Fibroblast of skin of right biceps (primary cell): Measurements from ENCODE around the gene TKTL1.

Experiments
- DNase-seq: peaks from one replicate; pipeline ENCODE4 v3.0.0-alpha.2; 2013

TKTL1 gene

DNA sequence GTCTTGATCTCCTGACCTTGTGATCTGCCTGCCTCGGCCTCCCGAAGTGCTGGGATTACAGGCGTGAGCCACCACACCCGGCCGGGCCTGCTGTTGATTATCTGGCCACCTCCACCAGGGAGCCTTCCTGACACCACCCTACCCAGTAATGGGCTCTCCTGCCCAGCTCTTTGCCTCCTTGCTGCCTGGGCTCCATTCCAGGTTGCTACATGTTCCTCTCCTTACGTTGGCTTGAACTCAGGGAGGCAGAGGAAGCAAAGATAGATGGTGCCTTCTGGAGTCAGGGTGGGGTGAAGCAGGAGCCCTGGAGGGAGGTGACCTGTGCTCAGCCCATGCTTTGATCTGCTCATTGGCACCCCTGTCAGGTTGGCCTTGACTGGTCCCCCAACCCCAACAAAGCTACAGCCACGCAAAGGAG, 52.5 kb downstream of the TKTL1 start:
- DNase-seq = peak; percentile 45

DNA sequence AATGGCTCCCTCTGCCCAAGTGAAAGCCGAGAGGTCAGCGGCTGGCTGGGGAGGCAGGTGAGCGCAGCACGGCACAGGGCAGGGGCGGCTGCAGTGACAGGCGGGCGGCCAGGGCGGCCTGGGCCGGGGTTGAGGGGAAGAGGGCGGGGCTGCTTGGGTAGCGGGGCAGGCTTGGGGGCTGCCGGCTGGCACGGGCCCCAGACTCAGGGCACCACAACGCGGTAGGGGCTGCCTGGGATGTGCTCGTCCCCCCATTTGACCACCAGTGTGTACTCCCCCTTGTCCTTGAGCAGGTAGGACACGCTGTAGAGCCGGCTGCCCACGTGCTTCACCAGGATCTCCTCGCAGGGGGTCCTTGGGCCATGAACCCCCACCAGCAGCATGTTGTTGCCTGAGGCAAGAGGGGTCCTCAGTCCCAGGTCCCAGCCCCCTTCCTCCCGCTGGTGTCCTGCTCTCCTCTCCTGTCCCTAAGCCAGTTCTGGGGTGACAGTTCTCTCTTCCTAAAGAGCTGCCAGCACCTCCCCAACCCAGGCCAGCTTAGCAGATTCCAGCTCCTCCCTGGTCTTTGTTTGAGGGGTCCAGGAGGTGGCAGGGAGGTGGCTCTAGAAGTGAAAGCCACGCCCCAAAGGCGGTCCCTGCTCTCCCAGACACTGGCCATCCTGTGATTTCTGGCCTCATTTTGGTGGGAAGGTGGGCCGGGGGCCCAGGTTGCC, 53.2 kb downstream of the TKTL1 start:
- no peak for DNase-seq

DNA sequence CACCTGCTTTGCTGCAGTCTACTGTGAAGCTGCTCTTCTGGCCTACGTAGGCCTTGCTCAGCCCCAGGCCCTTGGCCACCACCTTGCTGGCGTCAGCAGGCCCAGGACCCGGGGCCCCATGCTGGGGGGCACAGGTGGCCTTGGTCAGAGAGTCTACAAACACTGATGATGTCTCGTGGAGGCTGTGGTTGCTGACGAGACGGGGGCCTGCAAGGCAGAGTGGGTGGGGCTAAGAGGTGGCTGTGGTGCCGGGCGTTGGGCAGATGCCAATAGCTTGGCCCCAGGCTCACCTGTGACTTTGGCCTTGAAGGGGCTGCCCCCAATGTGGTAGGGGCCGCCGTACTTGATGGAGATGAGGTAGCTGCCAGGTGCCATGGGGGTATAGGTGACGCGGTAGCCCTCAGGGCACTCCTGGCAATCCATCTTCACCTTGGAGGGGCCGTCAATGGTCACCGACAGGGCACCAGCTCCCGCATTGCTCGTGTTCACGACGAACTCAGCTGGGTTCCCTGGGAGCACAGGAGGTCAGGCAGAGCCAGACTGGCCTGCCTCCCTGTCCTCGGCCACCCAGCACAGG, 53.9 kb downstream of the TKTL1 start:
- no peak for DNase-seq

DNA sequence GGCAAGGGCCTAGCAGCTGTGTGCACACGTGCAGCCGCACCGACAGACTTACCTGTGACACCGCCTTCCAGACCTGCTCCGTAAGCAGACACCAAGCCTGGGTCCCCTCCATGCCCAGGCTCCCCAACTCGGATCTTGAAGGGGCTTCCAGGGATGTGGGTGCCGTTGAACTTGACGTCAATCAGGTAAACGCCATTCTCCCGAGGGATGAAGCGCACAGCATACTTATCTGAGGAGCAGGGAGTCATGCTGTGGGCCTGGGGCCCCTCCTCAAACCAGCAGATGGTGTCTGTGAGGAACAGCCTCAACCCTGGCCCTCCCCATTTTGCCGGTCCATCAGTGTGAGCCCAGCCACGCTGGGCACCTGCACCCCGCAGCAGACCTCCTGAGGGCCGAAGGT, 54.4 kb downstream of the TKTL1 start:
- no peak for DNase-seq

DNA sequence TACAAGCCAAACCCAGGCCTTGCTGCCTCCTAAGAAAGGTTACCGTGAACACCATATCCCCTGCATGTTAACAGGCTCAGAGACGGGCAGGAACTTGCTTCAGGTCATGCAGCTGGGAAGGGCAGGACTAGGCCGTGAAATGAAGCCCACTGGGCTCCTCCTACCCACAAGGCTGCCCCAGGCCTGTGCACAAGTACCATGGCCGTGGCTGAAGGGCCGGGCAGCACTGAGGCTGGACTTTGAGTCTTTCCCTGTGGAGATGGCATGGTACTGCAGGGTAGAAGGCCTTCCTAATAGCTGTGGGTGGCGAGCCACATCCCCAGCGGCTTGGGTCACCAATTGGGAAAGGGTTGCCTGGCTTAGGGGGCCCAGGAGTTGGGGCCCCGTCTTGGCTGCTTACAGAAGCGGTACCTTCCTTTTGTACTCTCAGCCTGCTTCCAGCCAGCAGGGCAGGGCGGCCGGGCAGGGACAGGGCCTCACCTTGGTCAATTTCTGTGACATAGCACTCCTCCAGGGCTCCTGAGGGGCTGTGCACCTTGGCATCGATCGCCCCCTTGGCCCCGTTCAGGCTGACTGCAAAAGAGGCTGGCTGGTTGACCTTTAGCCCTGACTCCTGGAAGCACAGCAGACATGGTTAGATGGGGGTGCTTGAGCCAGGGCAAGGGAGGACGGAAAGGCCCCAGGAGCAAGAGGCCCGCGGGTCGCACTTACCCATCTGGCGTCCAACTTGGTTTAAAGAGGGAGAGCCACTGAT, 55.0 kb downstream of the TKTL1 start:
- DNase-seq = no peak

DNA sequence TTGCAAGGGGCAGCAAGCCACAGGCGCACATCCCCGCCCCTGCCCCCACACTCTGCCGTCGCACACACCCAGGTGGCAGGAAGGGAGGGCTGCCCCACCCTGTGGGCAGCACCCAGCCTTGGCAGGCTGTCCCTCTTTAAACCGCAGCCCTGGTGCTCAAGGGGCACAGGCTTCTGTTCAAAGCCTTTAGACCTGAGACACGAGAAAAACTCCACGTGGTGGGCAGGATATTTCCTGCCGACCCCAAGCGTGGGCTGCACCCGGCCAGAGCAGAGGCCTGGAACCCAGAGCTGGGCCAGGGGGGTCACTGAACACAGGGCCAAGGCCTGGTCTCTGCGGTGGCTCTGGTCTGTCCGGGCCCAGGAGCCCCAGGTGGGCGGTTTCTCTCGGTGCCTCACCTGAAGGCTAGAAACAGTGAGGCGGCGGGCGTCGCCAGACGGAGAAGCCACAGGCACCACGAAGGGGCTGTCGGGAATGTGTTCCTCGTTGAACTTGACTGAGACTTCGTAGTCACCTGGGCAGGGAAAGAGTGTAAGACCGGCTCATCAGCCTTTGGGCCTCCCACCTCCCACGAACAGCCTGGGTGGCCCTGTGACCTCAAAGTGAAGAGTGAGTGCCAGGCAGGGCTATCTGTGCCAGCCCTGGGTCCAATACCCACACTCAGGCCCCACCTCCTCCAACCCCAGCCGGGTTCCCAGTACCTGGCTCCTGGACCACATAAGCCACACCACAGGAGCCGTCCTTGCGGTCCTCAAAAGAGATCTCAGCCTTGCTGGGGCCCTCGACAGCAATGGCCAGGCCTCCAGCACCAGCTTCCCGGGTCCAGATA, 55.8 kb downstream of the TKTL1 start:
- DNase-seq = no peak

DNA sequence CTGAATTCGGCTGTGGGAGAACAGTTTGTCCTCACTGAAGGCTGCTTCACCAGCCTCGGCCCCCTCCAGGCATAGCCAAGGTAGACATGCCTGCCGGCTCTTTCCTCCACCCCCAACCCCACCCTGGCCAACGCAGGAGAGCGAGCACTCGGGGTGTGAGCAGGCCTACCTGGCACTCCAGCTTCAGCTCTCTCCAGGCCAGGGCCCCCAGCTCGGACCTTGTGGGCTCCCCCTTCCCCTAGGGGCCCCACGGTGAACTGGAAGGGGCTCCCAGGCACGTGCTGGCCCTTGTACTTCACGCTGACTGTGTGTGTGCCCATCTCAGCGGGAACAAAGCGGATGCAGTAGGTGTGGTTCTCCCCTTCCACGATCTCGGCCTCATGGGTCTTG, 56.4 kb downstream of the TKTL1 start:
- DNase-seq = no peak

DNA sequence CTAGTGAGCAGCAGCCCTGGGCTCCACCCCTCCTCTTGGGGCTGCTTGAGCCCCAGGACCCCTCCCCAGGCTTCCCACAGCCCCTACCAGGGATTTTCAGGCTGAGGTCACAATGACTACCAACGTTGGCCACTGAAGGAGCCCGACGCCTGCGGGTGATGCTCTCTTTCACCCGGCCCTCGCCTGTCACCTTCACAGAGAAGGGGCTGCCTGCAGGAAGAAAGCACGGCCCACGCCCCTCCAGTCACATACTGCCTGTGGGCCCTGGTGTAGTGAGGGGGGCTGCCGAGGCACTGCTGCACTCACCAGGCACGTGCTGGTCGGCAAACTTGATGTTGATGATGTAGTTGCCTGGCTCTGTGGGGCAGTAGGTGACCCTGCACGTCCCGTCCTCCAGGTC, 56.9 kb downstream of the TKTL1 start:
- no peak for DNase-seq

DNA sequence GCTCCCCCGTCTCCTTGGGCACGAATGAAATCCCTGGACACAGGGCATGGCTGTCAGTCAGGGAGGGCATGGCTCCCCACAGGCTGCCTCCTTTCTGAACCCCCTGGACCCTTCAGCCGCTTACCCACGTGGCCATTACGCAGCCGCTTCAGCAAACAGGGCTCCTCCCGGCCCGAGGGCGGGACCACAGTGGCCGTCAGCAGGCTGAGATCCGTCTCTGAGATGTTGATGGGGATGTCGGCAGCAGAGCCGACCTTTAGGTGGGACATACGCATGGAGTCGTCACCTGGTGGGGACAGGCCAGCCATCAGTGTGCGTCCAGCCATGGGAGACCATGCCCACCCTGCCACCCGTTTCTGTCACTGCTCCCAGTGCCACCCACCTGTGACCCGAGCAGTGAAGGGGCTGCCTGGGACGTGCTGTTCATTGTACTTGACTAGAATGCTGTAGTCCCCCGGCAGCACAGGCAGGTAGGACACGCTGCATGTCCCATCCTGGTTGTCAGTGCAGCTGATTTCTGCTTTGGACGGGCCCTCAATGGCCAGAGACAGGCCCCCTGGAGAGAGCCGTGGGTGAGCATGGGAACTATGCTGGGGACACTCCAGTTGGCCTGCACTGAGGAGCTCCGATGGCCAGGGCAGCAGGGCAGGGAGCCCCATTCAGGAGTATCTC, 57.7 kb downstream of the TKTL1 start:
- DNase-seq = no peak

DNA sequence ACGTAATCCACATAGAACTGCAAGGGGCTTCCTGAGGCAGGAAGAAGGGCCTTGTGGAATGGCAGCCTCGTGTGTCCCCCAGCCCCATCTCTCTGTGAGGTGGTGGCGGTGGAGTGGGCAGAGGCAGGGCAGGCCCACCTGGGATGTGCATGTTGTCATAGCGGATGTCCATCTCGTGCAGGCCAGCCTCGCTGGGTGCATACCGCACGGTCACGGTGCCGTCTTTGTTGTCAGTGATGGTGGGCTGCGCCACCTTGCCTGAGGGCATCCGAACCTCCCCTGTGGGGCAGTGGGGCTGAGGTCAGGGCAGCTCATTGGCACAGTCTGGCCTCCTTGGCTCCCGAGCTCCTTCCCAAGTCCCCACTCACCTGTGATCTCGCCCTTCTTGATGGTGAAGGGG, 58.4 kb downstream of the TKTL1 start:
- DNase-seq = no peak

DNA sequence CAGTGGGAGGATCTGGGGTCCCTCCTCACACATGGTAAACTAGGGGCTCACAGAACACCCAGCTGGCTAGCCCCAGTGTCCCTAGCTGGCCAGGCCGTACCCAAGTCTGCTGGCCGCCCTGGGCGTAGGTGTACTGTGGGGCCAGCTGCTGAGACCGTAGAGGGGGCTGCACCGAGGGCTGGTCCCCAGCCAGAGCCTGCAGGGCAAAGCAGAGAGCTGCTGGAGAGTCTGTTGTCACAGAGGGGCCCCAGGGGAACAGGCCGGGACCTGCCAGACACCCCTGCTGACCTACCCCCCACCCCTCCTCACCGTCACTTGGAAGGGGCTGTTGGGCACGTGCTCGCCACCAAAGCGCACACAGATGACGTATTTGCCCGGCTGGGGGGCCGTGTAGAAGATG, 58.9 kb downstream of the TKTL1 start:
- DNase-seq = no peak

DNA sequence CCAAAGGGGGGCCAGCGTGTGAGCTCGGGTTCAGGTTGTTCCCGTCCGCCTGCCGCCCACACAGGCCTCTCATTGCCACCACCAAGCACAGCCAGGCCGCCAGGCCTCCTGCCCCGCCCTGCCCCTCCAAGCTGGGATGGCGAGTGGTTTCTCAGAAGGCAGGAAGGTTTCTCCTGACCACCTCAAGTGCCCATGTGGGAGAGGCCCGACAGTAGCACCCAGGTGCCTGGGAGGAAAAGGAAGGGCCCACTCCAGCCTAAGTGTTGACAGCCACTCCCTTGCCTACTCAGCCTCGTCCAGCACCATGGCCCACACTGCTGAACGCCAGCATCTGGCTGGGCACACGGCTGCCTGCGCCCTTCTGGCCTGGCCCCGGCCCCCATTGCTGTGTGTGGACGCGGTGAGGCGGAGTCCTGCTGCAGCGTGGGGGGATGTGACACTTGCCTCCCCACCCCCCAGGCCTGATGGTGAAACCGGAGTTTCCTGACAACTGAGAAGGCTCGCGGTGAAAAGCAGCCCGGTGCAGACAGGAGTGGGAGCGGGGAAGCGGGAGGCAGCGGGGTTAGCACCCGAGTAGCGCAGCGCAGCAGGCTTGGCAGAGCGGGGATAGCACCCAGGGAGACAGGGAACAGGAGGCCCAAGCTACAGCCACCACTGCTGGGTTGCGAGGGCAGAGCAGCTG, 59.6 kb downstream of the TKTL1 start:
- no peak for DNase-seq

DNA sequence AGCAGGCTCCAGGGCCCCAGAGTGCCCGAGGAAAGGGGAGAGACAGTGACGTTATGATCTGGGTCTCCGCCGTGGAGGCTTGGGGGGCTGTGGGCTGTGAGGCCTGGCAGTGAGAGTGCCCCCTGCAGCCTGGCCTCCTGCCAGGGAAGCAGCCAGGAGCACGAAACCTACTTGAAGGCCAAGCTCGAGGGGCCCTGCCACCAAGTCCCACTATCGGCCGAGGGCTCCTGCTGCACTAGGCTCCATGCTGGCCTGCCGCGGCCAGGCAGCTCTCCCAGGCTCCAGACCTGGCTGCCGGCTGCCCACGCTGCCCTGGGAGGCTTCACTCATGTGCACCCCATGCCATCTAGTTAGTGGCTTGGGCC, 60.2 kb downstream of the TKTL1 start:
- no peak for DNase-seq

DNA sequence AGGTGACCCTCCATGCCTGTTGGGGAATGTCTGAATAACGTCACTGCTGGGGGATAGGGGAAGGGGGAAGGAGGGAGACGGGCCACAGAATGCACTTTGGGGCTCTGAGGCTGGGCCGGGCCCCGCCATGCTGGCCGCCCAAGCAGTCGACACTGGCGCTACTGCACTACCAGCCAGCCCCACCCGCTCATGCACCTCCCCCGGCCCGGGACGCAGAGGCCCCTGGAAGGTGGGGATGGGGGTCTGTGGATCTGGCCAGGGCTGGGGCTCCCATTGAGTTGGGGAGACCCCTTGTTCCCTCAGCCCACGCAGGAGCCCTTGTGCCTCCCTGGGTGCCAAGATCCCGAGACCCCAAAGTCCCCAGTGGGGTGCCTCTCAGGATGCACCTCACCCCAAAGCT, 61.0 kb downstream of the TKTL1 start:
- DNase-seq = no peak

DNA sequence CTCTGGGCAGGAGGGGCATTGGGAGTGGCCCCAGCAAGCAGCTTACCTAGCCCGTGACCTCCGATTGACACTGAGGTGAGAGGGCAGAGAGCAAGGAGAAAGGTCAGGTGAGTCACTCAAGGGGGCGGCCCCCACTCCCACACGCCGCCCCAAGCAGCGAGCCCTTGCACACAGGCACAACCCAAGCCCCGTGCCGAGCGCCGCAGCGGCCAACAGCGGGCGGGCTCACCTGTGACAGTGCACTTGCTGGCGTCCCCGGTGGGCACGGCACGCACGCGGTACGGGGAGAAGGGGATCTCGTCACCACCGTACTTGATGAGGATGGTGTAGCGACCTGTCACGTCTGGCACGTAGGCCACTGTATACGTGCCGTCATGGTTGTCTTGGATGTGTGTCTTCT, 61.6 kb downstream of the TKTL1 start:
- DNase-seq = no peak

DNA sequence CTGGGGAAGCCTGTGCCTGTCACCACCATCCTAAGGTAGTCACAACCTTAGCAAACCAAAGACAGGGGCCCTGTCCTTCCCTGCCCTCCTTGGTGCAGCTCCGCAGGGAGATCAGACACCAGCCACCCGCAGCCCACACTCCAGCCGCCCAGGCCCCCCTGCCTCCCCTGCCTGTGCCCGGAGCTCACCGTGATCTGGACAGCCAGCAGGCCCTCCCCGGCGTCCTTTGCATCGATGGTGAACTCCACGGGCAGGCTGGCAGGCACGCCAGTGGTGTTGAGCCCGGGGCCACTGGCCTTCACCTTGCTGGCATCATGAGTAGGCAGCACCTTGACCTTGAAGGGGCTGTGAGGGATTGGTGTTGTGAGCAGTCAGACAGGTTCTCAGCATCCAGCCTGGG, 62.4 kb downstream of the TKTL1 start:
- no peak for DNase-seq

DNA sequence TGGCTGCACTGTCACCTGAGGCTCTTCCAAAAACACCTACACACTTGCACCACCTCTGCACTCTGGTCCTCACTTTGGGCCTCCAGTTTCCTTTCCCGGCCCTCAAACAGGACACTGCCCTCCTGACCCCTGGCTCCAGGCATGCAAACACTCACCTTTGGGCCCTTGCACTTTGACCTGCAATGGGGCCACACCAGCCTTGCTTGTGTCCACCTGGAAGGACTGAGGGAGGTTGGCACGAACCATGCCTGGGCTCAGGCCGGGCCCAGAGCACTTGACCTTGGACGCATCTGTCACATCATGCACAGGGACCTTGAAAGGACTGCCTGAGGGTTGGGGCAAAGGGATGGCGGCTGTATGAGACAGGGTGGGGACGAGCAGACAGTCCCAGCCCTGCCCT, 63.2 kb downstream of the TKTL1 start:
- no peak for DNase-seq

DNA sequence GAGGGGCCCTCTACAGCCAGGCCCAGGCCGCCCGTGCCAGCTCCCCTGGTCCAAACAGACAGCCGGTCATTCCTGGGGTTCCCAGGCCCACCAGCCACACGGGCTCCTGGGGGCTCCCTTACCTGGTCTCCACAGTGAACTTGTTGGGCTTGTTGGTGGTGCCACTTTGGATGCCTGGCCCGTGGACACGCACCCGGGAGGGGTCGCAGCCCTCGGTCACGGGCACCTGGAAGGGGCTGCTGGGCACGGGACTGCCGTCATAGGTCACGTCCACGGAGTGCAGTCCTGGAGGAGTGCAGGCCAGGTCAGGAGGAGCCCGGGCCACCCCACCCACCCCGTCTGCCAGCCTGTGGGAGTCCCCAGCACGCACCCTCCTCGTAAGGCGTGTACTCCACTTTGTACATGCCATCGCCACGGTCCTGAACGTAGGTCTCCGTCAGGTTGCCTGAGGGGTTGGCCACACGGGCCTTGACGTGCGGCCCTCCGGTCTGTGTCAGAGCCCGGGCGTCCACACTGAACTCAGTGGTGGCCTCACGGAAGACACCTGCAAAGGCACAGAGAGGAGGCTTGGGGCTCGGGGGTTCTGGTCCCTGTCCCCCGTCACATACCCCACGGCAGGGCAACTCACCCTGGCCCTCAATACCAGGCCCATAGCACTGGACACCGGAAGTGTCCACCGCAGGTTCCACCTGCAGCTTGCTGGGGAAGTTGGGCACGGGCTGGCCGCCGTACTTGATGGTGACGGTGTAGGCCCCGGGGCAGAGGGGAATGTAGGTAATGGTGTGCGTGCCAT, 64.0 kb downstream of the TKTL1 start:
- no peak for DNase-seq

DNA sequence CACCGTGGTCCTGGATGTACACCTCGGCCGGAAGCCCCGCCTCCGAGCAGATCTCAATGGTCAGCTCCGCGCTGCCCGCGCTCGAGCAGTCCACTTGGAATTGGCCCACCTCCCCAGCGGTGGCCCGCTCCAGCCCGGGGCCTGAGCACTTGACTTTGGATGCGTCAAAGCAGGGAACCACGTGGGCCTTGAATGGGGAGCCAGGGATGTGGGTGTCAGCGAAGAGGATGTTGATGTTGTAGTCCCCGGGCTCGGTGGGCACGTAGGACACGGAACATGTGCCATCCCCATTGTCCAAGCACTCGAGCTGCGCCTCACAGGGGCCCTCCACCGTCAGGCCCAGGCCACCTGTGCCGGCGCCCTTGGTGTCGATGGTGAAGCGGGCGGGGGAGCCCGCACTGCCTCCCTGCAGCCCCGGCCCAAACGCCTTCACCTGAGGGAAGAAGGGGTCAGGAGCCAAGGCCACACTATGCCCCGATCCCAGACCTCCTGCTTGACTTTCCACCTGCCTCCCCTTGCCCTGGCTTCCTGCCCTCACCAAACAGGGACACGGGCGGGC, 64.6 kb downstream of the TKTL1 start:
- no peak for DNase-seq

DNA sequence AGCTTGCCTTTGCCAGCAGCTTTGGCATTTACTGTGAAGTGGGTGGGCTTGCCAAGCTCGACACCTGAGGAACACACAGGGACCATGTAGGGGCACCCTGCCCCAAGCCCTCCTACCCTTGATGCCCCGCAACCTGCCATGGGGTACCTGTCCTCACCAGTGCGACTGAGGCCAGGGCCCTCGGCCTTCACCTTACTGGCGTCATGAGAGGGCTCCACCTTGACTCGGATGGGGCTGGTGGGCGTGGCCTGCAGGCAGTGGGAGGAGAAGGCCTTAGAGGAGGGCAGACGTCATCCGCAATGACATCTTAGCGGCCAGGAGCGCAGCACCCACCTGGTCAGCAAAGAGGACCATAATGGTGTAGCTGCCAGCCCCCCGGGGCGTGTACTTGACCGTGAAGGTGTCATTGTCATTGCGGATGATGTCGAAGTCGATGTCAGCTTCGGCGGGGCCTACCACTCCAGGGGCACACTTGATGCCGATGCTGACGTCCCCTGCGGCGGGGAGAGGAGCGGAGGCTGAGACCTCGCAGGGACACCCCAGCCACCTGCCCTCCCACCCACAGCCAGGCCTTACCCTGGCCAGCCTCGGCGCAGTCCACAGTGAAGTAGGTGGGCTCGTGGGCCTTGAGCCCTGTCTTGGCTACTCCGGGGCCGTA, 66.6 kb downstream of the TKTL1 start:
- DNase-seq = no peak
